ENCODE measurements around the gene TSR1.
A peak's percentile ranks its signal among the peaks of the same experiment; 100 is the strongest.

TSR1 gene

GRCh38 chr17:2374549-2375285 is 38.5 kb upstream of the TSR1 start:
- Mint-ChIP-seq H3K27me3 (no peaks in the 10 kb centered on the region), H3K4me1 (no peaks in the 10 kb centered on the region), H3K27ac (no peak overlapping the region), H3K4me3 (no peak overlapping the region), H3K9me3 (no peaks in the 10 kb centered on the region), H3K36me3 (peaks cover 8% of the 10 kb centered on the region)
- CTCF ChIA-PET = interaction anchor here (1.0 to 2.3 kb wide), 3 partner anchors 8 to 154 kb away, joined by 3 to 9 read pairs (median 4); no protein-coding TSS in a partner anchor
- DNase-seq = no peak

GRCh38 chr17:2373179-2373578 is 36.9 kb upstream of the TSR1 start:
- H3K4me3 Mint-ChIP-seq = no peak overlapping the region
- H3K27me3 Mint-ChIP-seq = no peaks in the 10 kb centered on the region
- H3K36me3 Mint-ChIP-seq = peaks cover 8% of the 10 kb centered on the region
- CTCF ChIA-PET = interaction anchor here (1.3 to 2.3 kb wide), 2 partner anchors 9 to 43 kb away, joined by 3 to 9 read pairs; no protein-coding TSS in a partner anchor
- DNase-seq = no peak
- H3K4me1 Mint-ChIP-seq = no peaks in the 10 kb centered on the region
- no peaks in the 10 kb centered on the region for H3K9me3 Mint-ChIP-seq
- H3K27ac Mint-ChIP-seq = no peak overlapping the region

- H3K36me3 Mint-ChIP-seq = peaks cover 7% of the 10 kb centered on the region
- no peak overlapping the region for H3K4me3 Mint-ChIP-seq
- no peaks in the 10 kb centered on the region for H3K9me3 Mint-ChIP-seq
- DNase-seq = no peak
- H3K27me3 Mint-ChIP-seq = no peaks in the 10 kb centered on the region
- no peak overlapping the region for H3K27ac Mint-ChIP-seq
- no peaks in the 10 kb centered on the region for H3K4me1 Mint-ChIP-seq
- CTCF ChIA-PET = interaction anchor here (0.9 to 2.3 kb wide), 3 partner anchors 10 to 44 kb away, joined by 3 to 9 read pairs (median 3); no protein-coding TSS in a partner anchor
Measured at GRCh38 chr17:2372681-2373080, 36.4 kb upstream of the TSR1 start.

DNA sequence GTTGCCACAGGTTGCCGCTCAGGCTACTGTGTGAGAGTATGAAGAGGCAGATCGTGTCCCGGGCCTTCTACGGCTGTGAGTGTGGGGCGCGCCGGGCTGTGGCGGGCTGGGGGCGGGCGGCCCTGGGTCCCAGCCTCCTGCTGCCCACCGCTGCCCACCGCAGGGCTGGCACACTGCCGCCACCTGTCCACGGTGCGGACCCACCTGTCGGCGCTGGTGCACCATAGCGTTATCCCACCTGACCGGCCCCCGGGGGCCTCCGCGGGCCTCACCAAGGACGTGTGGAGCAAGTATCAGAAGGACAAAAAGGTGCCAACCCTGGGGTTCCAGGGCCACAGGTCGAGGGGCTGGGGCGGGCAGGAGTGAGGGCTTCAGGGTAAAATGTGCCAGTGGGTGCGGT is 35.9 kb upstream of the TSR1 start:
- no peak for DNase-seq
- H3K27me3 Mint-ChIP-seq = no peaks in the 10 kb centered on the region
- H3K4me1 Mint-ChIP-seq = no peaks in the 10 kb centered on the region
- H3K4me3 Mint-ChIP-seq = no peak overlapping the region
- peaks cover 4% of the 10 kb centered on the region for H3K36me3 Mint-ChIP-seq
- no peak overlapping the region for H3K27ac Mint-ChIP-seq
- no peaks in the 10 kb centered on the region for H3K9me3 Mint-ChIP-seq
- CTCF ChIA-PET = interaction anchor here (0.9 to 3.3 kb wide), 2 partner anchors 10 to 23 kb away, joined by 3 to 18 read pairs; no protein-coding TSS in a partner anchor

- no peaks in the 10 kb centered on the region for H3K27me3 Mint-ChIP-seq
- H3K27ac Mint-ChIP-seq = no peak overlapping the region
- no peaks in the 10 kb centered on the region for H3K9me3 Mint-ChIP-seq
- CTCF ChIA-PET = interaction anchor here (3.3 kb wide), 1 partner anchor 11 kb away, joined by 18 read pairs; no protein-coding TSS in a partner anchor
- no peak overlapping the region for H3K4me3 Mint-ChIP-seq
- DNase-seq = no peak
- no peaks in the 10 kb centered on the region for H3K4me1 Mint-ChIP-seq
- H3K36me3 Mint-ChIP-seq = peaks cover 4% of the 10 kb centered on the region
Measured at GRCh38 chr17:2371183-2372130, 35.2 kb upstream of the TSR1 start.

DNA sequence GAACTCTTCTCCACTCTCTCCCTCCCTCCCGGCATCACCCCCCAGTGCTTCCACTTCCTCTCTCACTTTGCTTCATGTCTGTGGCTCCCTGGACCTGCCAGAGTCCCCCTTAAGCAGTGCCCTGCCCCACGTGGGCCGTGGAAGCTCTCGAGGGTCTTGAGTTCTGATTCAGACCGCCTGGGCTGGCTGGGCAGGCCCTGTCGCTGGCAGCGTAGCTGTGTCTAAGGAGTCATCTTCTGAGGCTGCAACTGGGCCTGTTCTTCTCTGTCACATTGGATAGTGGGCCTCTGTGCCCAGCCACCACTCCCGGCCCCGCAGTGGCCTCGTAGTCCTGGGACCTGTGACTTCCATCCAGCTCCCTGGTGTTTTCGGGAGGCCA is 33.9 kb upstream of the TSR1 start:
- H3K4me1 Mint-ChIP-seq = no peaks in the 10 kb centered on the region
- H3K27me3 Mint-ChIP-seq = no peaks in the 10 kb centered on the region
- CTCF ChIA-PET = interaction anchor here (1.7 to 3.3 kb wide), 3 partner anchors 12 to 46 kb away, joined by 4 to 18 read pairs (median 8); no protein-coding TSS in a partner anchor
- H3K4me3 Mint-ChIP-seq = no peak overlapping the region
- H3K27ac Mint-ChIP-seq = peak overlapping the region; percentile 73
- no peak for DNase-seq
- H3K9me3 Mint-ChIP-seq = no peaks in the 10 kb centered on the region
- H3K36me3 Mint-ChIP-seq = peaks cover 2% of the 10 kb centered on the region

DNA sequence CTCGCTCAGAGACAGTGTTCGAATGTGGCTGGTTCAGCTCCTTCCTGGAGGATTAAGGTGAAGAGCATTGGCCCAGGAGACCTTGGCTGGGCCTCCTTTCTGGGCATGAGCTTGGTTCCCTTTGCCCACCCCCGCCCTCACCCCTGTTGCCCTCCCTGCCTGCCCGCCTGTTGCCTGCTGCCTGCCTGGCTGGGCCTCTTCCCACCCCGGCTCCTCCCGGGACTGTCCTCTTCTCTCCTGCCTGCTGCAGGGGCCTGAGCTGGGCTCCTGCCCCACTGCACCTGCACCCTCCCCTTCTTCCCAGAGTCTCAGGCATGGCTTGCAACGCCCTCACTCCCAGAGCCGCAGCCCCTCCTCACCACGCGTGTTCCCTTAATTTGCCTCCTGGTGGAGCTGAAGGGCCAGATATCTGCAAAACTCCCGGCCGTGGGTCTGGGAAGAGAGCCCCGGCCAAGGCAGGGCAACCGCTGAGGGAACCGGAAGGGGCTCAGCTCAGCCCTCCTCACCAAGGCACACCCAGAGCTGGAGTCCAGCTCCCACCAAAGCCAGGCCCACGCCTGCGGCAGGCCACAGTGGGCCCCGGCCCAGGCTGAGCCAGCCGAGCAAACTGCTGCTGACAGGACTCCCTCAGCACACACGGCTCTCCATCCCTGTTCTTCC is 33.4 kb upstream of the TSR1 start:
- Mint-ChIP-seq H3K4me3 (no peak overlapping the region), H3K36me3 (no peaks in the 10 kb centered on the region), H3K4me1 (no peaks in the 10 kb centered on the region), H3K9me3 (no peaks in the 10 kb centered on the region), H3K27ac (peak overlapping the region; percentile 73), H3K27me3 (no peaks in the 10 kb centered on the region)
- DNase-seq = no peak
- CTCF ChIA-PET = interaction anchor here (1.7 to 3.3 kb wide), 3 partner anchors 13 to 47 kb away, joined by 4 to 18 read pairs (median 8); no protein-coding TSS in a partner anchor

- Mint-ChIP-seq H3K27me3 (no peaks in the 10 kb centered on the region), H3K27ac (no peak overlapping the region), H3K4me1 (no peaks in the 10 kb centered on the region), H3K36me3 (no peaks in the 10 kb centered on the region), H3K4me3 (no peak overlapping the region), H3K9me3 (no peaks in the 10 kb centered on the region)
- no peak for DNase-seq
- CTCF ChIA-PET = interaction anchor here (1.7 to 3.3 kb wide), 3 partner anchors 14 to 47 kb away, joined by 4 to 18 read pairs (median 8); no protein-coding TSS in a partner anchor
Measured at GRCh38 chr17:2369039-2369438, 32.8 kb upstream of the TSR1 start.

- Mint-ChIP-seq H3K27me3 (no peaks in the 10 kb centered on the region), H3K4me3 (no peak overlapping the region), H3K36me3 (no peaks in the 10 kb centered on the region), H3K27ac (no peak overlapping the region), H3K9me3 (no peaks in the 10 kb centered on the region), H3K4me1 (no peaks in the 10 kb centered on the region)
- no peak for DNase-seq
- CTCF ChIA-PET = interaction anchor here (1.7 to 3.7 kb wide), 3 partner anchors 14 to 48 kb away, joined by 4 to 15 read pairs (median 8); no protein-coding TSS in a partner anchor
Measured at GRCh38 chr17:2368359-2368758, 32.1 kb upstream of the TSR1 start.

GRCh38 chr17:2366747-2367494 is 30.7 kb upstream of the TSR1 start:
- no peaks in the 10 kb centered on the region for H3K4me1 Mint-ChIP-seq
- H3K27ac Mint-ChIP-seq = peak overlapping the region; percentile 67
- DNase-seq = no peak
- CTCF ChIA-PET = interaction anchor here (3.7 kb wide), 1 partner anchor 15 kb away, joined by 15 read pairs; no protein-coding TSS in a partner anchor
- peaks cover 4% of the 10 kb centered on the region for H3K36me3 Mint-ChIP-seq
- H3K4me3 Mint-ChIP-seq = no peak overlapping the region
- H3K9me3 Mint-ChIP-seq = no peaks in the 10 kb centered on the region
- H3K27me3 Mint-ChIP-seq = no peaks in the 10 kb centered on the region

DNA sequence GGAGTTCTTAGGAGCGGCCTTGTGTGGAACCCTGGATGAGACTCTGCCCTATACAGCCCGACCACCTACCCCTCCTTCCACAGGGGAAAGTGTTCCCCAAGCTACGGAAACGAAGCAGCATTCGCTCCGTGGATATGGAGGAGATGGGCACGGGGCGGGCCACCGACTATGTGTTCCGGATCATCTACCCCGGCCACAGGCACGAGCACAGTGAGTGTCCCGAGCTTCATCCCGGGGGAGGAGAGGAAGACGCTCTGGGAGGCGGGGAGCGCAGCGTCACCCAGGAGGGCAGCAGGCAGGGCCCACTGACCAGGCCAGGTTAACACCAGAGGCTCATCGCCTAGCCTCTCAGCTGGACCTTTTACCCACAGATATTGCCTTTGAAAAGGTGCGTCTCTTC is 28.9 kb upstream of the TSR1 start:
- CTCF ChIA-PET = interaction anchor here (3.7 kb wide), 1 partner anchor 17 kb away, joined by 15 read pairs; no protein-coding TSS in a partner anchor
- peaks cover 4% of the 10 kb centered on the region for H3K36me3 Mint-ChIP-seq
- no peaks in the 10 kb centered on the region for H3K4me1 Mint-ChIP-seq
- no peak overlapping the region for H3K4me3 Mint-ChIP-seq
- H3K9me3 Mint-ChIP-seq = no peaks in the 10 kb centered on the region
- no peaks in the 10 kb centered on the region for H3K27me3 Mint-ChIP-seq
- H3K27ac Mint-ChIP-seq = no peak overlapping the region
- DNase-seq = no peak

DNA sequence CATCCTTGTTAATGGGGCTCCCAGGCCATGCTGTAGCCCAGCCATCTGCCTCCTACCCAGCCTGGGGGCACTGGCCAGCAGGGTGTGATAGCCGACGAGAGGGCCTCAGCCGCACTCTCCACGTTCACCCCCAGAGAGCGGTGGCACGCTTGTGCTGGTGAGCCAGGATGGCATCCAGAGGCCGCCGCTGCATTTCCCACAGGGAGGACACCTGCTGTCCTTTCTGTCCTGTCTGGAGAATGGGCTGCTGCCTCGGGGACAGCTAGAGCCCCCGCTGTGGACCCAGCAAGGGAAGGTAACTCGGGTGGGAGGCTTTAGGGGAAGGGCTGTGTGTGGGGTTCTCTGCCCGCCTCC is 28.5 kb upstream of the TSR1 start:
- H3K27ac Mint-ChIP-seq = no peak overlapping the region
- CTCF ChIA-PET = interaction anchor here (3.7 kb wide), 1 partner anchor 17 kb away, joined by 15 read pairs; no protein-coding TSS in a partner anchor
- no peak overlapping the region for H3K4me3 Mint-ChIP-seq
- H3K36me3 Mint-ChIP-seq = peaks cover 4% of the 10 kb centered on the region
- no peaks in the 10 kb centered on the region for H3K4me1 Mint-ChIP-seq
- no peak for DNase-seq
- H3K9me3 Mint-ChIP-seq = no peaks in the 10 kb centered on the region
- no peaks in the 10 kb centered on the region for H3K27me3 Mint-ChIP-seq

All from activated naive CD4-positive, alpha-beta T cell treated with anti-CD3 and anti-CD28 coated beads, Interleukin-2, amount 10 ng/mL, durations not matched to agents 7 days and 5 days (primary cell).